GM19438 (cell line): Measurements from ENCODE around the gene C12orf50.
"Not testable (repeated sequence)": the region's sequence is repeated elsewhere in the genome, so short reads cannot be mapped to it uniquely, and the experiment has no call there.

Experiments used
- ATAC-seq: cut with Tn5 transposase; IDR thresholded peaks from one replicate; pipeline ENCODE4 v1.9.1; 2021; ENCODE audit warnings: low read depth; ENCODE audit not compliant: unreplicated experiment

Gene C12orf50

DNA sequence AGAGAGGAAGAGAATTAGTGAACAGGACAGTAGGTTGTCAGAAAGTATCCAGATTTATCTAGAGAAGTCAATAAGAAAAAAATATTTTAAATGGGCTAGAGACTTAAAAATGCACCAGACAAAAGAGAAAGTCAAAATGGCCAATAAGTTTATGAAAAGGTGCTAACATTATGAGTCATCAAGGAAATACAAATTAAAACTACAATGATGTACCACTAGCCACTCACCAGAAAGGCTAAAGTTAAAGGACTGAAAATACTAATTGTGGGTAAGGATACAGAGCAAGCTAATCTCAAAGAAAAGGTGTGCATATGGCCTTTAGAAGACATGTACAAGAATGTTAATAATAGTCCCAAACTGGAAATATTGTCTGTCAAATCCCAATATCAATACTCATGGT is 37.7 kb downstream of the C12orf50 start:
- ATAC-seq = no peak

DNA sequence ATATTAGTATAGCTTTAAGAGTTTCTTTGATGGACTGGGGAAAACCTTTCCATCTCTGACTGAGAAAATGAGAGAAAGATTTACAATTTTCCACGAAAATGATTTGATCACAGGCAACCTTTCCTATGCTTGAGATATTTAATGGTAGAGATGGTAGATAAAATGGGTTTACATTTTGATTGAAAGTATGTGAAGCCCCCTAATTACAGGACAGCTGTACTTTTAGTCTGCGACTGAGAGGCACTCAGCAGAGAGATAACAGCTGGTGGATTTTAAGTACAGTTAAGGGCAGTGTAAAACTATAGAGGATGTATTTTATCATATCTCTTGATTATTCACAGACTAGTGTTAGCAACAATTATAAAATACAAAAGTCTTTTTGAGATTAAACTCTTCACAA is 40.7 kb downstream of the C12orf50 start:
- ATAC-seq = no peak

DNA sequence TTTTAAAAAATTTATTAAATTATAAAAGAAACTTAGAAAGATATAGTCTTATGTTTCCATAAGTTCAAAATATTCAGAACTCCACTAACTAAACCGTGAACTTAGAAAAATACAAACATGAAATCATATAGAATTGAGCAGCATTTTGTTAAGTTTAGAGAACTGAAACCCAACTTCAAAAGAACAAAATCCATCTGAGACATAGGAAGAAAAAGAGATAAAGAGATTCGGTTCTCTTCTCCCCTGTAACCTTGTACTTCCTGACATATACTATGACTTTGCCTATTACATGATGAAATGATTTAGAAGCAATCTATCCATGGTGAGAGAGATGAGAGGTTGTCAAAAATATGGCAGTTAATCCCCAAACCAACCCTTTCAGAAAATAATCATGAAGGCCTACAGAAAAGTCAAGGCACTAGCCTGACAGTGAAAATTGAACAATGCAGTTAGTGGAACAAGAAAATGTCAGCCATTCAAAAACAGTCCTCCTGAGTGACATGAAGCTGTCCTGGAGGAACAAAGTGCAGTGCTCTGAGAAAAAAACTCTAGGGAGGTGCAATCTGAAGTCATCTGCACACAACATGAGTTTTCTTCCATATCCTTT is 44.0 kb downstream of the C12orf50 start:
- ATAC-seq = no peak

DNA sequence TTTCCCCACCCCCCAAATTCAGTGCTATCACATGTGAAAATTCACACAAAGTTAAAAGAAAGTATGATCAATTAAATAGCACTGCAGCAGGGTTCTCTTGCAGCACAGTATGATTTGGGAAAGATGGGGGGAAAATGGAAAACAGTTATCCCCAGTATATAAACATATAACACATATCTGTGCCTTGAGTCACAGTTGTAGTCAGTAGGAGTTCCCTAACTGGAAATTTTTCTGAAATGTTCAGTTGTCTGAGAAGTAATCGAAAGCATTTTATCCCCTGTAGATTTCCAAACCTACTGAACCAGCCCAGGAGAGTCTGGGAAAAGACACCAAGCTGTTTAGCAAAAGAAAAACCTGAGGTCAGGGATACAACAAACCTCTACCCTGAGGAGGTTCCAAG is 47.0 kb downstream of the C12orf50 start:
- no peak for ATAC-seq

DNA sequence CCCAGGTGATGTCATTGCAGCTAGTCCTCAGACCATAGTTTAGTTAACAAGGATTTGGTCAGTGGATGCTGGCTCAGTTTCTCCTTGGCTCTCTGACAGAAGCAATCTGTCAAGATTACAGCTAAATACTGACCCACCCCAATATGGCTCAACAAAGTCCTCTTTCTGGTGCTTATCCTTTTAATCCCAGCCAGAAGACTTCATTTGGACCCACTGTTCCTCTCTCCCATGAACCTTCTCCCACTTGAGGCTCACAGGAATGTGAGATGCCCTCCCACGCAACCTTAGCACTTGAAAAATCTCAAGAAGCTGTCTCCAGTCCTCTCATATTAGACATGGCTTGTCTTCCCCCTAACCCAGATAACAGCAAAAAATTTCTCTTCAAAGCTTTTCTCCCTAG is 47.7 kb downstream of the C12orf50 start:
- ATAC-seq = no peak

DNA sequence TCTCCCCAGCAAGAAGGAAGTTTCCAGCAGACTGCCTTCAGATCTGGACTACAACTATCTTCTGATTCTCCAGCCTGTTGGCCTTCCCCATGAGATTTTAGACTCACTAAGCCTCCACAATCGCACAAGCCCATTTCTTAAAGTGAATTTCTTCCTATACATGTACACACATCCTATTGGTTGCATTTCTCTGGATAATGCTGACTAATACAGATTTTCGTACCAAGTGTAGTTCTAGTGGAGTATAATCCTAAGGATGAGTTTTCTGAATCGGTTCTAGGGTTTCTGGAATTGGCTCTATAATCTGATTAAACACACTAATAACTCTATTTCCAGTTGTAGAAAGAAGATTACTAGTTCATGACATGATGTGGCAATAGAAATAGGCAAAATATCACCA is 53.3 kb downstream of the C12orf50 start:
- ATAC-seq = no peak

DNA sequence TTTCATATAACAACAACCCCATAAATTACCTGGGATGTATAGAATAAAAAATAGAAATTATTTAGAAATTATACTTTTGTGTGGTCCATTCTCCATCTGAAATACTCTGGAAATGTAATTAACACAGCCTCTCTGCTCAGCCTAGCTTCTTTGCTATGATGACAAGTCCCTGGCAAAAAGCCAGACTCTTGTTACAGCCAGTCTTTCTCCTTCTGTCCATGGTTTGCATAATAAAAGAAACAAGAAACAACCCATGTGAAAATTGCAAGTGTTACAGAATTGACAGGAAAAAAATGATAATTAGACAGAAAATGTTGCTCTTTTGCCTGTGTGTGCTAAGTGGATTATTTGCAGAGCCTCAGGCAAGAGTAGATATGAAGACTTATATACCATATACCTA is 61.3 kb downstream of the C12orf50 start:
- no peak for ATAC-seq

DNA sequence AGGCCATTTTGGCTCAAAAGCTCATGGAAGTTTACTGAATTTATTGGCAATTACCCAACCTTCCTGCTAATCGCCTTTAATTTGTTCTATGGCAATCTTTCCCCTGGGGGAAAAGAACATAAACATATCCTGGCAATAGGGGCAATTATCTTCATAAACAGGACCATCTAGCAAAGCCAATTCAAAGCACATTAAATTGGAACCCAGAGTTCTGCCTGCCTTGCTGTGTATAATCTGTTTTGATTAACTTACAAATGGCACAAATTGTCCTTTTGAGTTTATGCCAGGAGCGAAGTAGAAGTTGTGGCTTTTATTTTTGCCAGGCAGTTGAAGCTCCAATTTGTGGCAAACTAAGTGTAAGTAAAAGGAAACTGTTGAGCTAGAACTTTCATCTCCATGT is 68.6 kb downstream of the C12orf50 start:
- no peak for ATAC-seq

DNA sequence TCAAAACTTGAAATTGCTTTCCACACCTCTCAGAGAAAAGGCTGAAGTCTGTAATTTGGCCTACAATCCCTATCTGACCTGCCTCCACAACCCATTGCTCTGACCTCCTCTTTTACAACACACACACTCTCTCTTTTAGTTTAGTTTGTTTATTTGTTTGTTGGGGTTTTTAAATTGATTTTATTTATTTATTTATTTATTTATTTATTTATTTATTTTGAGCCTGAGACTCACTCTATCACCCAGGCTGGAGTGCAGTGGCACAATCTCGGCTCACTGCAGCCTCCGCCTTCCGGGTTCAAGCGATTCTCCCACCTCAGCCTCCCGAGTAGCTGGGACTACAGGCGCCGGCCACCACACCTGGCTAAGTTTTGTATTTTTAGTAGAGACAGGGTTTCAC is 75.2 kb downstream of the C12orf50 start:
- ATAC-seq = not testable (repeated sequence)

DNA sequence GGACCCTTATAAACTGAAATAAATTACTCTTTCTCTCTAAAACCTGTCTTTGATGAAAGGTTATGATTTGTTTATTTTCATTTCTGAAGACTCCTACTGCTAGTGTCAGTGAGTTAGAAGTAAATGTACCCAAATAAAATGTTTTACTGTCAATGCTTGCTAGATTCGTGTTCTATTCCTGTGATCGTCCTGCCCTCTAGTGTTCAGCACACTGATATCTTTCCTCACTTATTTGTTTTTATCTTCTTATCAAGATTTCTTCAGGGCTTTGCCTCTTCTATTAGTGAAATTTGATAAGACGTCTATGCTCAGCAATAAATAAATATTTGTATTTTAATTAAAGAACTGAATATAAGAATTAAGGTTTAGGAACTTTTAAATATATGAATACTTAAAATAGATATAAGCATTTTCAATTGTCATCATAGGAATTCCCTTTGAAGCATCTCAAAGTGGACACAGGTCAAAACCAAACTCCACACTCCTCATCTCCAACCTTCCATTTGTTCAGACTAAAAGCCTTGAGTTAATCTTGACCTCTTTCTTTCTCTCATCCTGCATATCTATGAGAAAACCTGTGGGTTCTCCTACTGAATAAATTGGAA is 75.8 kb downstream of the C12orf50 start:
- ATAC-seq = no peak

DNA sequence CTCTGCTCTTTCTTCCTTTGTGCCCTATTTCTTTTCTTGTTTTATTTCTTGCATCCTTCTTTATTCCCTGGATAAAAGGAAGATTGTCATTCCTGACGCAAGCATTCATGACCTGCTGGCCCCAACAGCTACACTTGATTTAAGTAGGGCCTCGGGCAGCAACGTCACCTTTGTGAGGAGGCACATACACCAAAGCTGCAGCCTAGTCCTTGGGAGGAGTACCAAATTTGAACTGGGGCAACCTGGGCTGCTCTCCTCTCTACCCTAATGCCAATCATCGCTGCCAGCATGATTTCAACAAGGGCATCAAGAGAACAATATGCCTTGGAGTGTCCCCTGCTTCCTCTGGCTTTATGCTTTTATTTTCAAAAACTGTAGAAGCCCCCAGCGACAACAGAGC is 76.4 kb downstream of the C12orf50 start:
- ATAC-seq = no peak

DNA sequence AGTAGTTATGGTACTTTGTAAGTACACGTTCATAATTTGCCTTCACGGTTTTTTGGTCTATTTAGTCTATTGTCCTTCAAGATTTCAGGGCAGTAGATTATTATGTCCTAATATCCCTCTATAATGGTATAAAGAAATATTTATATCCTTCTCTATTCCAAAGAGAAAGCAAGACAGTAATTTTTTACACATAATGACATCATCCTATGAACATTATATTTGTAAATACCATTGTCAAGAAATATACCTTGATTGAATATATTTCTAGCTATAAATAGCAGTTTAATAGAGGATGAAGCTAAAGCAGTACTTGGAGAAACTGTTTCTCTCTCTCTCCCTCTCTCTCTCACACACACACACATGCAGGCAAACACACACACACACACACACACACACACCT is 77.0 kb downstream of the C12orf50 start:
- ATAC-seq = no peak

DNA sequence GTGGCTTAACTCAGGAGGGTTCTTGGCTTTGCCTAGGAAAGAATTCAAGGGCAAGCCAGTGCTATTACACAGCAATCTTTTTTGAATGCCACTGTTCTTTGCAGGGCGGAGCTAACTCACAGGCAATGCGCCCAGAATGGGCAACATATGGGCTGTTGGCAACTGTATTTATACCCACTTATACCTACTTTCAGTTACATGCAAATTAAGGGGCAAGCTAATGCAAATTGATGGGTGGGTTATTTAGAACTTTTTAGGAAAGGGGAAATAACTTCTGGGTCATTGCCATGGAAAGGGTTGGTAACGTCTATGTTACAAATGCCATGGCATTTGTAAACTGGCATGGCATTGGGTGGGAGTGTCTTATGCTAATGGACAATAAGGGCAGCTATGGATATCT is 85.4 kb downstream of the C12orf50 start:
- no peak for ATAC-seq

DNA sequence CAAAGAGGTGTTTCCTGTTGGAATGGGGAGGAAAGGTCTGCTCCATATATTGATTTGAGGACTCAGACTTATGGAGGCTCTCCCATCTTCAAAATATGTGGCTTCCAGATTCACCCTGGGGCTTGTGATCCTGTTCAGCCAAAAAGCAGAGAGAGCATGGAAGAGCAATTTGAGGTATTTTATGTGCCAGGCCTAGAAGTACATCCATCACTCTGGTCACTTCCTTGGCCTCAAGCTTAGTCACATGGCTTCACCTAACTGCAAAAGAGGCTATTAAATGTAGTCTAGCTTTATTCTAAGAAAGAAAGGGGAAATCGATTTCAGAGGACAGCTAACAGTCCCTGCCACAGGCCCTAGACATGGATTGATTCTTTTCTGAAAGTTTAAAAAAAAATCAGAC is 86.2 kb downstream of the C12orf50 start:
- ATAC-seq = no peak

DNA sequence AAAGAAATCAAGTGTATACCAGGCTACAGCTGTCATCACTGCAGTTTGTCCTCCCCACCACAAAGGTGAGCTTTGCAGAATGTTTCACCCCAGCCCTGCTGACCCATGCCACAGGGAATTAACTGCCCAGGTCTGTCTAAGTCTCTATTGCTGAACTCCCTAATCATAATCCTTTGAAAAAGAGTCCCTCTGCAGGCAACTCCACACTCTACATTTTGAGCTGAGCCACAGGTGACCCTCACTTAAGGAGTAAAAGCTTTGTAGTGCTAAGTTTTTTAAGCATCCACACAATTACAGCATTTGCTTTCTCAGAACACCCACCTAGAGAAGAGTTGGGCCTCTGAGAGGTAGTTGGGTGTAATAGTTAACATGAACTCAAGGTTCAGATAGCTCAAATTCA is 90.0 kb downstream of the C12orf50 start:
- no peak for ATAC-seq

DNA sequence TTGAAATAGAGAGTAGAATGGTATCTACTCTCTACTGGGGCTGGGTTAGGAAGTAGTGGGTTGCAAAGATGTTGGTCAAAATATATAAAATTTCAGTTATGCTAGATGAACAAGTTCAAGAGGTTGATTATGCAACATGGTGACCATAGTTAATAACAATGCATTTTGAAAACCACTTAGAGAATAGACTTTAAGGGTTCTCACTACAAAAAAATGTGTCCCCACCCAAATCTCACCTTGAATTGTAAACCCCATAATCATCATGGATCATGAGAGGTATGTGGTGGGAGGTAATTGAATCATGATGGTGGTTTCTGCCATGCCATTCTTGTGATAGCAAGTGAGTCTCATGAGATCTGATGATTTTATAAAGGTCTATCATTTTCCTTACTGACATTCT is 94.0 kb downstream of the C12orf50 start:
- no peak for ATAC-seq

DNA sequence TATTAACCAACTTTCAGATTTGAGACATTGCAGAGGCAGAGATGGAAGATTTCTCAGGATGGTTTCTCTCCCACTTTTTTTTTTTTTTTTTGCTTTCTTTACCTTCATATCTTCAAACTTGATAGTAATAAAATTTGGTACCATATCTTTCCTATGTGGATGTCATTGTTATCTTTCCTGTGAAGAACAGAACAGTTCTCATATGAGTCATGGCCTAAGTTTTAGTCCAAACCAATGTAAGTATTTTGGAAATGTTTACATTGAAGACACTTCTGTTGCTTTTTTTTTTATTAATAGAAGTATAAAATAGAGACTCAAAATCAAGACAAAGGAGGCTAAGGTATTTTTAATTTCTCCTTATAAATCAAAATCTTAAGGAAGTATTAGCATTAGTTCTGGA is 95.2 kb downstream of the C12orf50 start:
- no peak for ATAC-seq

DNA sequence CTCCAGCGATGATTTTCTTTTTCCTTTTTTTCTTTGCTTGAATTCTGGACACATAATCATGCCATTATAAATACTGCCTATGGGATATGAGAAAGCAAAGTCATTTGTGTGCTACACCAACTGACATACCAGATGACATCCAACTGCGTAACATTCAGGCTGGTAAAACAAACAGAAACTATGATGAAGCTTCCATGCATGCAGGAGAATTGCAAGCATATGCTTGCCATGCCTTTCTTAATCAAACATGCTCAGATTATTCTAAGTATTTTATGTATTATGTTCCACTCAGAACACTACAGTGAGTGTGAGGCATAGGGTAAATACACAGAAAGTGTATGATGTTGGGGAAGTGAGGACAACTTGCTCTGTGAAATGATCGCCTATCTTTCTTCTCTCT is 97.4 kb downstream of the C12orf50 start:
- no peak for ATAC-seq

DNA sequence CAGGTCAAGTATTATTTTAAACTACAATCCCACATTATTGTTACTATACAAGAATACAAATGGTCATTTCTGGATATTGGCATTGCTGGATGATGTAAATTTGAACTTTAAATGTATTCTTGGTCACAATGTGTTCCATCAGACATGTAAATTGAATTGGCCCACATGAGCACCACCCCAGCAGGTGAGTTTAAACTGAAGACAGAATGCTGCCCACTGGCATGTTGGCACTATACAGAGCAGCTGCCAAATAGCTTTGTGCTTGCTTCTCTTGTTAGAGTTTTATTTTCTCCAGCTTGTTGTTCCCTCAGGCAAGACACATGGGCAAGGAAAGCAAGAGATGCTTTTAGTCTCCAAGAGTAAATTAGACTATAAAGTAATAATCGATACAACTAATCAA is 98.6 kb downstream of the C12orf50 start:
- ATAC-seq = no peak
